GM12878 (cell line): Measurements from ENCODE around the gene VEGFB. TPM values are rescaled to one million over a fixed set of nuclear protein-coding genes. Genes with fewer than 3 reads are reported as not detected.

Source experiments
- CEBPZ ChIP-seq: fragments of 150-350 bp; IDR thresholded peaks from 2 replicates; pipeline ENCODE4 v1.6.1; 2016; ENCODE audit warnings: low read depth, low read length
- DPF2 ChIP-seq: fragments of 450-650 bp; IDR thresholded peaks from 2 replicates; pipeline ENCODE4 v1.6.1; 2017; ENCODE audit warnings: mild to moderate bottlenecking
- E4F1 ChIP-seq: fragments of 450-650 bp; IDR thresholded peaks from 2 replicates; pipeline ENCODE4 v1.6.1; 2018; ENCODE audit warnings: borderline replicate concordance, mild to moderate bottlenecking; ENCODE audit not compliant: partially characterized antibody
- PBX3 ChIP-seq: IDR thresholded peaks from 2 replicates; pipeline ENCODE4 v1.6.1; 2011; ENCODE audit warnings: mild to moderate bottlenecking, low read depth, low read length, moderate library complexity; ENCODE audit not compliant: insufficient replicate concordance
- ZNF24 ChIP-seq: fragments of 450-650 bp; IDR thresholded peaks from 2 replicates; pipeline ENCODE4 v1.6.1; 2017; ENCODE audit warnings: antibody characterized with exemption, mild to moderate bottlenecking
- polyA plus RNA-seq, 11 experiments: library from polyadenylated mRNA; depleted of rRNA in 4 of 11; unstranded in 6 of 11; stranded (reverse) in 5 of 11; fragments of >200 nt; fragmentation: Nextera tagmentation in 4 of 11; fragmentation: Illumina TruSeq in 1 of 11; extraction: Ambion mirVana in 4 of 11; extraction: Trizol in 1 of 11; gene quantifications; 1 replicate in 1 of 11; 2 replicates in 10 of 11; pipeline versions ENCODE4 v1.2.1 to v1.2.3, GENCODE V29; 2011 to 2016; ENCODE audit warnings: inconsistent platforms in 2 of 11, missing spikeins in 2 of 11, low read depth in 1 of 11
- total RNA-seq, 4 experiments: library from RNA; depleted of rRNA in 3 of 4; stranded (reverse); fragments of >200 nt in 3 of 4; fragmentation: Illumina TruSeq in 1 of 4; extraction: Trizol in 1 of 4; gene quantifications; 2 replicates each; pipeline versions ENCODE4 v1.2.1 to v1.2.3, GENCODE V29; 2013 to 2021

The VEGFB gene
- total and polyA plus RNA-seq, 10 of the 15 experiments (the other 5 are each of a cell fraction or from before 2014, with no cell fraction given) = 7.0 to 75.8 (median 20.3) TPM

GRCh38 chr11:64265176-64266160 lies 31.1 kb downstream of the VEGFB start (continued):
- TF ChIP-seq CEBPZ = no peak
- TF ChIP-seq PBX3 = no peak
- no peak for TF ChIP-seq DPF2
- TF ChIP-seq ZNF24 = no peak
- no peak for TF ChIP-seq E4F1
